GM15510 (cell line): Measurements from ENCODE around the gene DDX51.

Experiments
- POLR2A ChIP-seq: IDR thresholded peaks from 3 replicates; pipeline ENCODE4 v1.6.1; 2011; ENCODE audit warnings: borderline replicate concordance; ENCODE audit not compliant: insufficient read length; ENCODE audit errors: extremely low read depth

The DDX51 gene

DNA sequence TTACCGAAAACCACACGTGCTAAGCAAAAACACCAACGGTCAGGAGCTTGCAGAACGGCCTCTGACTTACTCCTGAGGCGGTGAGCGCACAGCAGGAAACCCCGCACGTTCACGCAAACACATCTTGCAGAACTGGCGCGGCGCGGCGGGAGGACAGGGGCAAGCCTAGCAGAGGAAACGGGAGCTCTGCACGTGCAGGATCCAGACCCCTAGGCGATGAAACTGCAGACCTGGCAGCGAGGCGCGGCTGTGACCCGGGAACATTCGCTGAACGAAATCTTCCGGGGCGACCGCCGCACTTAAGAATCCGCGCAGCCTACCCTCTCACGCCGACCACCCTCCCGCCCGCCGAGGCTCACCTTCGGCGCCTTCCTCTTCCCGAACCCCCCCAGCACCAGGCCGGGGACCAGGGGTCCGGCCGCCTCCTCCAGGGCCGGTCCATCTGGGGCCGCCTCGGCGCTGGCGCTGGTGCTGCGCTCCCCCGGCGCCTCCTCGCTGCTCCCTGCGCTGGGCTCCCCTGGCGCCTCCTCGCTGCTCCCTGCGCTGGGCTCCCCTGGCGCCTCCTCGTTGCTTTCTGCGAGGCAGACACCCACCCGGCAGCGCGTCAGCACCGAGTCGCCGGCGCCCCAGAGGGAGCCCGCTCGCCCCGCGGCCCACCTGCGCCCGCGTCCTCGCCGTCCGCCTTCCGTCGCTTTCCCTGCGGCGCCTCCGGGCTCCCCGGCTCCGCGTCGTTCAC, 615 bp downstream of the DDX51 start:
- TF ChIP-seq POLR2A: no peak

DNA sequence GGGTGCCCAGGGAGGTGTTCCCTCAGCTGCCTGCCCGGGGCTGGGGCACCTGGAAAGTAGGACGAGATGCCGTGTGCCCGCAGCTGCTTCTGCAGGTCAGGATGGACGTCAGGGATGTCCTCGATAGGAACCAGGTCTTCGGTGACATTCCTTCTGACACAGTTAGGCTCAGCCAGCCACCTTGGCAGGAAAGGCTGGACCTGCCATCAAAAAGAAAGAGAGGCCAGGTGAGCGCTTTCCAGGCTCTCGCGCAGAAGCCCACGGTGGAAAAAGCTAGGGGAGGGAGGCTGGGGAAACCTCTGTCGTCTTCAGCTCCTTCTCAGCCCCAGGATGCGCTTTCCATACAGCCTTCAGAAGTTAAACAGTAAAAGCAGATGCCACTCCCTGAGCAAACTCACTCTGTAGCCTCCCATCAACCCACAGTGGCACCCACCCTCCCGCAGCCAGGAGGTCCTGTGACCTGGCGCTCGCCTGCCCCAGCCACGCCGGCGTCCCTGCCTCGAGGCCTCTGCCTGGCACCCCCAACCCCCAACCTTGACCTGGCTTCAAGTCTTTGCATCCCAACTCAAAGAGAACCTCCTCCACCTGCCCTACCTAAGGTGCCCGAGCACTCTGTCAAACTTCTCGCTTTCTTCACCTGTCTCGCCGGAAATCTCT, 1.3 kb downstream of the DDX51 start:
- TF ChIP-seq POLR2A: no peak

DNA sequence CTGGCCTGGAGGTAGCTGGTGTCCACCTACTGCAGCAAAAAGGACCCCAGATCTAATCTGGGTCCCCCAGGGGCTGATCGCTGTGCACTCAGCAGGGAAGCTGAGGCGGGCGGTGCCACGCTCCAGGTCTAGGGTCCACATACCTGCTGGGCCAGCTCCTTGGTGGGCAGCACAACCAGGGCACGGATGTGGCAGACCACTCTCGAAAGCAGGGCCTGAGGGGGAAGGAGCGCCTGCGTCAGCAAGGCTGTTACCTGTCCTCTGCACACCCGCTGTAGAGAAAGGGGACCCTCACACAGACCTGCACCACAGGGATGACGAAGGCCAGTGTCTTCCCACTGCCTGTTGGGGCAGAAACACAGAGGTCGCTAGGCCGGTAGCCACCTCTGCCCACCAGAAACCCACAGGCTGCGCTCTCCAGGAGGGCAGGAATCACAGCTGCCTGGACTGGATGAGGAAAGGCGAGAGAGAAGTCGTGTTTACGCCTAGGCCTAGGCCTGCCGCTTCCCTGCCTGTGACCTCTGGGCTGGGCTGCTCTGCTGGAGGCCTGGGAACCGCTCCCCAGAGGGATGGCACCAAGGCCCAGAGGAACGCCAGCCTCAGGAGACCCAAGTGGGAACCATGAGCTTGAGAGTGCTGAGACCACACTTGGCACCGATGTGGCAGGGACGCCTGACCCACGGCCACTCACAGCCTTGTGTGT, 2.0 kb downstream of the DDX51 start:
- TF ChIP-seq POLR2A: no peak

DNA sequence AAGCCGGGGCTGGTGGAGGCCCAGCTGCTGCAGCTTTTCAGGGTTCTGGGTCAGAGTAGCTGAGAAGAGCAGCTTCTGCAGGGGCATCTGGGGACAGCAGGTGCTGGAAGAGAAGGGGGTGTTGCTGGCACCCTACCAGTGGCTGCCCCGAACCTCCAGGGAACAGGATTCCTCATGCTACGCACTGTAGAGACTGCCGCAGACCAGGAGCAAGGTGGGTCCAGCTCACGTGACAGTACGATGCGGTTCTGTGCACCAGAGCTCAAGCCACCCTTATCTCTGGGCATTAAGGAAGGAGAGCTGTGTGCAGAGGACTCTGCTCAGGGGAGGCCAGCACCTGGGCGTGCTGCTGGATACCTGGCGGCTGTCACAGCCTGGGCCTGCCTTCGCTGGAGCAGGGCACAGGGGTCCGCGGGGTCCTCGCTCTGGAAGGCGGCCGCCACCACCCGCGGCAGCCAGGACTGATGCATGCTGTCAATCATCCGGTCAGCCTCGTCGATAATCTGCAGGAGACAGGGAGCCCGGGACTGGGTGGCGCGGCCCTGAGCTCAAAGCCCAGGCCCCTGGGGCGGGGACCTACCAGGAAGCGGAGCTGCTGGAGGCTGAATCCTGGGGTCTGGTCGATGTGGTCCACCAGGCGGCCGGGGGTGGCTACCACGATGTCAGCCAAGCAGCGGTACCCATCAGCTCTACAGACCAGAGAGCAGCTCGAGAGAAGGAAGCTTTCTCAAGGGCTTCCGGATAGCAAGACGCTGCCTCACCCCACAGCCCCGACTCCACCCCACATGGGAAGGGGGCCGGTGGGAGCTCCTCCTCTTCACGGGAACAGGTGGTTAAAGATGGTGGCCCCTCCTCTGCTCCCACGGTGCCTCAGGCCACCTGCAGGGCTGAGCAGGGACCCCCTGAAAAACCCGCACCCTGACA, 2.9 kb downstream of the DDX51 start:
- TF ChIP-seq POLR2A: no peak

DNA sequence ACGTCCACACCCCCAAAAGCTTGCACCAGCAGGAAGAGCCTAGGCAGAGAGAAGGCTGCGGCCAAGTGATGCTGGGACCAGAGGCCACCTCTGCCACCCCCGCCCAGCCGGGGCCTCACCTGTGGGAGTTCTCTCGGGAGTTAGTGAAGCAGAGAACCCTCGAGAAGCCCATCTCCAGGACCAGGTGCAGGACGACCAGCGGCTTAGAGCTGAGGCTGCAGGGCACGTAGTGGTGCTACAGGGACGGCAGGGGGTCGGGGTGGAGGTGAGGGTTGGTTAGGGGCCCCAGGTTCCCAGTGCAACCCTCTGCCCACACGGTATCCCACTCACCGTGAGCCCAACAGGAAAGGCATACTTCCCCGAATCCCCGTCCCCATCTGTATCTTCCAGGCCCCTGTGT, 3.6 kb downstream of the DDX51 start:
- no peak for TF ChIP-seq POLR2A

DNA sequence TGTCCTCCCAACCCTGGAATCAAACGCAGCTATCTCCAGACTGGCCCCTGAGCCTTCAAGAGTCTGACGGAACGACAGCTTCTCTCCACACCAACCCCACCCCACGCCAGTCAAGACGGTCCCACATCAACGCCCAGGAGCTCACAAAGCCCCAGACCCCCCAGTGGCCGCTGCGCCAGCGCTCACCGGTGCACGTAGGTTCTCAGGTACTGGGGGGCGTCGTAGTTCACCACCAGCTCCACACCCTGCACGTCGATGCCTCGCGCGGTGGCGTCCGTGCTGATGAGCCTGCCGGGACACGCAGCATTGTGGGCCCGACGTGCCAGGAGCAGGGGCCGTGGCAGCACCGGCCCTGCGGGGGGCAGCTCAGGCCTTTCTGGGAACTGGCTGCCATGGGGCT, 4.2 kb downstream of the DDX51 start:
- no peak for TF ChIP-seq POLR2A

DNA sequence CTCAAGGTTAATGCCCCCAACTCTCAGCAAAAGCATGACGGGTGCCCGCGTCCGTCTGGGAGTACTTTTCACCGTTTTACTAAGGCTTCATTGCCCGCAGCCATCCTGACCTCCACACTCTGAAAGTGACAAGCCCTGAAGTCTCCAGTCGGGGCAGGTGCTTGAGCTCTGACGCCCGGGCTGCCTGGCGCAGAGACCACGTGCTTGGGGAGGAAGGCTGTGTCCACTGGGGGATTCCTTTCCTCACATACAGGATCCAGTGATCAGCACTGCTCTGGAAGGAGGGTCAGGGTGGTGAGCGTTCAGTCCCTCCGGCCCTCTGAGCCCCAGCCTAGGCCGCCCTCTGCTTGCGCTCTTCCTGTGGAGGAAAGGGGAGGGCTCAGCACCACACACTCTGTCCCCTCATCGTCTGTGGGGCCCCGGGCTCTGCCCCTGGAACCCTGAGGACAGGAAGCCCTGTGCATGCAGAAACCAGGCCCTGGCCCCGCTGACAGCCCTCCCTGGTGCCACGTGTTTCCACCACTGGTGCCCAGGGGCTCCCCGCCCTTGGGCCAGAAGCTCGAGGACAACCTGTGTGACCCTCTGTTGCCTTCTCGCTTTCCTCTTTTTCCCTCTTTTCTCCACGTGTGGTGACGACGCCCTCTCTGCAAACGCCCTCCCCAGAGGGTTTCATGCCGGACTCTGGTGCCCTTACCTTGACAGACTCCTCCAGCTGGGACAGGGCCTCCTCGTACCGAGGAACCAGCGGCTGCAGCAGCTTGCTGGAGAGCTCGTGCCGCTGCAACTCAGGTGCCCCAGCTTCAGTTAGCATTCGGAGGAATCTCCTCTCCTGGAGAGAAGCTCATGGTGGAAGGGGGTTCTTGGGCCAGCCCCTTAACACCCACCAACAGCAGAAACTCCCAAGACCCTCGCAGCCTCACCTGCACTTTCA, 4.9 kb downstream of the DDX51 start:
- no peak for TF ChIP-seq POLR2A

DNA sequence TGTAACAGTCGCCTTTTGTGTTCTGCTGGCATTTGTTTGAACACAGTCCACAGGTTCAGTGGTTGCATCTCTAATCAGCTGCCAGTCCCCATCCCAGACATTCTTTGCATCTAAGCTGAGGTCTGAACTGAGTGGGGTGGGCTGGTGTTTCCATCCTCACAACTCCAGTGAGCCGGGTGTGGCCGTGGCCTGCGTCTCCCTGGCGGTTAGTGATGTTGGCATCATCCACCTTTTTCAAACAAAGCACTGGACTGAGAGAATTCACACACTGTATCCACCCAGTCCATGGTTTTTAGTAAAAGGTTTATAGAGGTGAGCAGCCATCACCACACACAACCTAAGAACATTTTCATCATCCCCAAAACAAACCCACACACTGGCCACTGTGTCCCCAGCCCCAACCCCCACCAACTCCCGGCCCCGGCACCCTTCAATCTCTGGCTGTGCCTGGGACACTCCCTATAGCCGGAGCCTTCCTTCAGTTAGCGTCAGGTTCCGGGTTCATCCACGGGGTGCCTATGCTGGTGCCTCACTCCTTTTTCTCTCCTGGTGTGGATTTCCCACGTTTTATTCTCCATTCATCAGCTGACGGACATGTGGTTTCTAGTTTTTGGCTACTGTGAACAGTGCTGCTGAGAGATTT, 6.5 kb downstream of the DDX51 start:
- no peak for TF ChIP-seq POLR2A

DNA sequence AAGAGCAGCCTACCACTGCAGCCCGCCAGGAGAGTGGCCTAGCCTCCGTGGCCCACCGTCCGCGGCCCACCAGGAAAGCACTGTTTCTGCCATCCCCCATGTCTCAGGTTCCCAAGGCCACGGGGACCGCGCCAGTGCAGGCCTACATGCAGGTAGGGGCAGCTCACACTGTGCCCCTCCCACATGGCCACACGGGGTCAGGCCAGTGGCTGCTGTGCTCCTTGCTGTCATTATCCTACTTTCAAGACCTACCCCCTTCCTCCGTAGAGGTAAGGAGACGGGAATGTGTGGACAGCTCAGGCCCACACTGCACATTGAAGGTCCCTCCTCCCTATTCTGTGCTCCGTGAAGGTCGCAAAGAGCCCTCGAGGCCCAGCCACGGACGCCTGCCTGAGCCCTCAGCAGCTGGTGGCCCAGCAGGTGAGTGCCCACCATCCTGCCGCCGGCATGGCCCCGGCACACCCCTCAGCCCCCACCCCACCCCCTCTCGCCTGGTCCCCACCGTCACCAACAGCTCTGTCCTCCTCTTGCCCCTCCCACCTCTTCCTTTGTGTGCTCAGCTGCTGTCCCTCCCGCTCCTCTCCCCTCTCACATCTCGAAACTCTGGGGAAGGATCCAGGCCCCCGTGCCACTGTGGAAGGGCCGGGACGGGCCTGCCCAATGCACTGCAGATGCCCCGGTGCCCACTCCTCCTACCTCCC, 10.0 kb downstream of the DDX51 start:
- TF ChIP-seq POLR2A: no peak

DNA sequence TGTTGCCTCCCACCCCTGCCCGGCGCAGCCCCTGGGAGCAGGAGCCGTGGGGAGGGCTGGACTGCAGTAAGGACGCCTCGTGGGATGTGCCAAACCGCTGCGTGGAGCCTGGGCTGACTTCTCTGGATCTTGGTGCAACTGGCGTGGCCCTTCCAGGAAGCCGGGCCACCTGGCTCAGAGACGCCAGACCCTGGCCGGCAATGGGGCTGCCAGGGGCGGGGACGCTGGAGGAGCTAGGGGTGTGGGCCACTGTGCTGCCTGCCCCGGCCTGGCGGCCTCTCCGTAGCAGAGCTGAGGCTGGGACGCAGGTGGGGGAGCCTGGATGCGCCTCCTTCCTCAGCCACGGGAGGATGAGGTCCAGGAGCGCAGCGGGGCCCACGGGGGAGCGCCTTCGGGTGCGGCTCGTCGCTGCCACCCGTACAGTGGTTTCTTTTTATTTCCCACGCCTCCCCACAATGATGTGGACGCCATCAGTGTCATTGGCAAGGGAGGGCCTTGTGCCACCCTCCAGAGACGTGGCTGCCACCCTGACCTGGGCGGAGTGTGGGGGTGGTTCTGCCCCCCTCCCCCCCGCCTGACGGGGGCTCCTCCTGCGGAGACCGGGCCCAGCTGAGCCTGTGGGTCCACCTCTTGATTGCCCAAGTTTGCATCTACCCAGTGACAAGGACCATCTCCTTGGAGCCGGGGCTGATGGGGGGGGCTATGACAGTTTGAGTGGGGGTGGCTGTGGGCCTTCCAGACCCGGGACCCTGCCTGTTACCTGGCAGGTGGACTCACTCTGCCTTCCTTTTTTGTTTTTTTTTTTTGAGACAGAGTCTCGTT, 11.3 kb downstream of the DDX51 start:
- TF ChIP-seq POLR2A: no peak

DNA sequence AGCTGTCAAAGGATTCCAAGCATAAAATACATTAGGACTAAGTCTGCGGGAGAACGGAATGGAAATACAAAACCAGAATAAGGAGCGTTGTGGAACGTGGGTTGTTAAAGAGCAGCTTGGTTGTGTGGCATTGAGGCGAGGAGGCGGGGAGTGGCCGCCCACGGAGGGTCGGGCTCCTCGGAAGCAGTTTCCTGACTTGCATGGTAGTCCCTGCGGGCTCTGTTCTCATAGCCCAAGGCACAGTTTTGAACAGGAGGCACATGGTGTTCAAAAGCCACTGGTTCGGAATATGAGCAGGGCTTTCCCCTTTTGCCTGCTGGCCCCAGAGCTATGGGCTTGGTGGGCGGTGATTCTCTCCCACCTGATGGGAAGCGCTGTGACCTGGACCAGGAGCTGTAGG, 12.2 kb downstream of the DDX51 start:
- no peak for TF ChIP-seq POLR2A

DNA sequence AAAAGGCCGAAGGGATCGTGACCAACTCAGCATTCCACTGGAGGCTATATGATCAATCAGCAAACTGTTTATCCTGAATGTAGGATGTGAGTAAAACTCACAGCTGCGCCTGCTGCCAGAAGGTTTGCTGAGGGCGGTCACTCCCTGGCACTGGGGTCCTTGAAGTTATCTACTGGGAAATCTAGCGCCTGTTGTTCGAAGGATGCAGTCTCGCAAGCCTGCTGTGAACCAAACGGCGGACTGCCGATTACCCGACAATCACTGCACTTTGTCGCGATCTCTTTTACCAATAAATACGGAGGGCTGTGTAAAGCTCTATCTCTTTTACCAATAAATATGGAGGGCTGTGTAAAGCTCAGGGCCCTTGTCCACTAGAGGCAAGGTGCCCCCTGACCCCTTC, 12.9 kb downstream of the DDX51 start:
- TF ChIP-seq POLR2A: no peak
